ENCODE results near the gene CALML6. TPM values are rescaled to one million over a fixed set of nuclear protein-coding genes. Genes with fewer than 3 reads are reported as not detected.

The CALML6 gene
- total RNA-seq, 1 experiment from 2014 or later = 1.9 TPM

- no peak for TF ChIP-seq PREB (CRISPR knock-in tag; IDR thresholded peaks at IDR 0.05; ENCODE audit: borderline replicate concordance)
- no peak for TF ChIP-seq ZNF263 (CRISPR knock-in tag; IDR thresholded peaks at IDR 0.05; ENCODE audit: low read depth)
- no peak for TF ChIP-seq IRF1 (CRISPR knock-in tag; IDR thresholded peaks at IDR 0.05)
- no peak for TF ChIP-seq TEAD1 (CRISPR knock-in tag; IDR thresholded peaks at IDR 0.05)
Observed at GRCh38 chr1:1921901-1922701, 7.0 kb downstream of the CALML6 start (continued).

- POLR2A ChIA-PET = no interaction called here
- Mint-ChIP-seq H3K9me3 (peaks cover 4% of the 10 kb centered on the region), H3K4me1 (peaks cover 3% of the 10 kb centered on the region; the same call in 1 of the 2 replicates), H3K36me3 (no peaks in the 10 kb centered on the region), H3K4me3 (no peak overlapping the region), H3K27ac (no peak overlapping the region), H3K27me3 (ENCODE audit: low read depth) (no peaks in the 10 kb centered on the region)
- CTCF ChIA-PET = interaction anchor here (2.0 to 3.4 kb wide), 2 partner anchors 123 to 217 kb away, joined by 7 to 23 read pairs; no protein-coding TSS in a partner anchor
- no peak for ATAC-seq
- TF ChIP-seq MLX (CRISPR knock-in tag; IDR thresholded peaks at IDR 0.05) = no peak
- no peak for TF ChIP-seq FOXP1 (CRISPR knock-in tag; IDR thresholded peaks at IDR 0.05; ENCODE audit: borderline replicate concordance)
- no peak for TF ChIP-seq ZNF512 (CRISPR knock-in tag; IDR thresholded peaks at IDR 0.05; ENCODE audit: borderline replicate concordance)
- no peak for TF ChIP-seq ZNF396 (CRISPR knock-in tag; IDR thresholded peaks at IDR 0.05; ENCODE audit: borderline replicate concordance)
- no peak for DNase-seq (ENCODE audit: low spot score)
Observed at GRCh38 chr1:1922702-1922955, 7.6 kb downstream of the CALML6 start.

- DNase-seq (ENCODE audit: low spot score) (no peak), ATAC-seq (no peak)
- Mint-ChIP-seq H3K36me3 (no peaks in the 10 kb centered on the region), H3K27ac (no peak overlapping the region), H3K9me3 (peaks cover 4% of the 10 kb centered on the region), H3K4me3 (no peak overlapping the region), H3K27me3 (ENCODE audit: low read depth) (no peaks in the 10 kb centered on the region), H3K4me1 (no peaks in the 10 kb centered on the region)
- POLR2A ChIA-PET = no interaction called here
- CTCF ChIA-PET = interaction anchor here (1.0 to 3.4 kb wide), 10 partner anchors 14 to 244 kb away, joined by 3 to 23 read pairs (median 4); no protein-coding TSS in a partner anchor
- TF ChIP-seq ATF2 (CRISPR knock-in tag; IDR thresholded peaks at IDR 0.05; ENCODE audit: borderline replicate concordance, low read depth) (no peak), SOX15 (CRISPR knock-in tag; IDR thresholded peaks at IDR 0.05) (no peak), ZNF396 (CRISPR knock-in tag; IDR thresholded peaks at IDR 0.05; ENCODE audit: borderline replicate concordance) (no peak), ZSCAN18 (CRISPR knock-in tag; IDR thresholded peaks at IDR 0.05) (no peak), GRHL2 (CRISPR knock-in tag; IDR thresholded peaks at IDR 0.05; ENCODE audit: insufficient replicate concordance, severe bottlenecking) (no peak), AFF4 (CRISPR knock-in tag; IDR thresholded peaks at IDR 0.05; ENCODE audit: borderline replicate concordance) (no peak)
Observed at GRCh38 chr1:1922956-1923833, 8.1 kb downstream of the CALML6 start.
